Mucosa of rectum (tissue), 2 donors: ENCODE data around the gene TBC1D4.
"Not testable (repeated sequence)": the region's sequence is repeated elsewhere in the genome, so short reads cannot be mapped to it uniquely, and the experiment has no call there.

Experiments used
- H3K27ac ChIP-seq, 2 donors: one replicate each; pipeline ENCODE4 v1.7.0; 2013; ENCODE audit warnings: inconsistent platforms in 2 of 2, low read depth in 2 of 2, low read length in 2 of 2
- H3K27me3 ChIP-seq, 2 donors: one replicate each; pipeline ENCODE4 v1.7.0; 2013; ENCODE audit warnings: low read length in 2 of 2; ENCODE audit not compliant: control insufficient read depth in 2 of 2, insufficient read depth in 2 of 2
- H3K36me3 ChIP-seq, 2 donors: one replicate each; pipeline ENCODE4 v1.7.0; 2013; ENCODE audit warnings: low read length in 2 of 2; ENCODE audit not compliant: control insufficient read depth in 2 of 2, insufficient read depth in 2 of 2
- H3K4me1 ChIP-seq, 2 donors: one replicate each; pipeline ENCODE4 v1.7.0; 2013; ENCODE audit warnings: low read length in 2 of 2, mild to moderate bottlenecking in 1 of 2; ENCODE audit not compliant: control insufficient read depth in 2 of 2, insufficient read depth in 2 of 2
- H3K4me3 ChIP-seq, 2 donors: one replicate each; pipeline ENCODE4 v1.7.0; 2013; ENCODE audit warnings: low read length in 2 of 2
- H3K9ac ChIP-seq, 2 donors: one replicate each; pipeline ENCODE4 v1.7.0; 2013; ENCODE audit warnings: low read length in 2 of 2, low read depth in 1 of 2, mild to moderate bottlenecking in 1 of 2
- H3K9me3 ChIP-seq, 2 donors: one replicate each; pipeline ENCODE4 v1.7.0; 2013; ENCODE audit warnings: low read length in 2 of 2; ENCODE audit not compliant: control insufficient read depth in 2 of 2
- donor health status: healthy.
- donor health status: Normal muscosa, but diverticular disease.

The TBC1D4 gene

DNA sequence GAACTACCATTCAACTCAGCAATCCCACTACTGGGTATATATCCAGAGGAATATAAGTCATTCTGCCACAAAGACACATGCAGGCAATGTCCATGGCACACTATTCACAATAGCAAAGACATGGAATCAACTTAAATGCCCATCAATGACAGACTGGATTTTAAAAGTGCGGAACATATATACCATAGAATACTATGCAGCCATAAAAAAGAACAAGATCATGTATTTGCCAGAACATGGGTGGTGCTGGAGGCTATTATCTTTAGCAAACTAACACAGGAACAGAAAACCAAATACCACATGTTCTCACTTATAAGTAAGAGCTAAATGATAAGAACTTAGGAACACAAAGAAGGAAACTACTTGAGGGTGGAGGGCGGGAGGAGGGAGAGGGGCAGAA is 47.8 kb downstream of the TBC1D4 start:
- H3K27ac ChIP-seq, H3K36me3 ChIP-seq, H3K9ac ChIP-seq, H3K4me3 ChIP-seq, H3K27me3 ChIP-seq, H3K4me1 ChIP-seq, H3K9me3 ChIP-seq: not testable (repeated sequence)

DNA sequence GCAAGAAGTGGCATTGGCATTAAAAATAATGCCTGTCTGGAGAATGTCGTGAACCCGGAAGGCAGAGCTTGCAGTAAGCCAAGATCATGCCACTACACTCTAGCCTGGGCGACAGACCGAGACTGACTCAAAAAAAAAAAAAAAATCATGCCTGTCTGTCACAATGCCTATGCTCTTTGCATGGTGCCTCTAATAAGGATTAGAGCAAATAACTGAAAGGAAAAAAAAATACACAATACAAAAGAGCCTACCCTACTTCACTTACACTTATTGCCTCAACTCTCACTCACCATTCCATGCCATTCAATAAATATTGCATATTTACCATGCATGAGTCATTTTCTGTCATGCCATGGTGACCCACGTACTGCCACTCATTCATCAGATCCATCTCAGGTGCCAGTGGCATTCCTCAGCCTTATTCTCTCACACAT is 49.1 kb downstream of the TBC1D4 start:
- H3K27ac ChIP-seq, result no peak overlapping the region
- H3K9ac ChIP-seq, result no peak overlapping the region
- no peaks in the 10 kb centered on the region for H3K27me3 ChIP-seq
- H3K4me1 ChIP-seq, result peaks cover 0 to 6% of the 10 kb centered on the region in 2 donors
- no peaks in the 10 kb centered on the region for H3K36me3 ChIP-seq
- no peak overlapping the region for H3K4me3 ChIP-seq
- no peaks in the 10 kb centered on the region for H3K9me3 ChIP-seq

DNA sequence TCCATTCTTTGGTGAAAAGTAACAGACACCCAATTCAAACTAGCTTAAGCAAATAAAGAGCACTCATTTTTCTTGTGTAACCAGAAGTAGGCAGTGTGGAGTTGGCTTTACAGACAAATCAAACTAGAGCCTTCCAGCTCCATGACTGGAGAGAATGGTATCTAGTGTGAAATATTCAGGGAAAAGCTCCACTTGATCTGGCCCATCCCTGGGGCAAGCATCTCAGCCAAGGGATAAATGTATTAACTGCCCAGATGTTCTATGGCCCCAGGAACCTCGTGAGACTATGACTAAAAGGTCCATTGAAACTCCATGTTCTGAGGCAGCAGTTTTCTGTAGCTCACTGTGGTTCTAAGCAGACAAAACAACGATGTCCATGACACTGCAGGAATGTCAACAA is 49.9 kb downstream of the TBC1D4 start:
- Histone ChIP-seq H3K36me3 (no peaks in the 10 kb centered on the region), H3K9ac (no peak overlapping the region), H3K4me1 (peaks cover 0 to 6% of the 10 kb centered on the region in 2 donors), H3K4me3 (no peak overlapping the region), H3K27me3 (no peaks in the 10 kb centered on the region), H3K9me3 (no peaks in the 10 kb centered on the region), H3K27ac (no peak overlapping the region)

DNA sequence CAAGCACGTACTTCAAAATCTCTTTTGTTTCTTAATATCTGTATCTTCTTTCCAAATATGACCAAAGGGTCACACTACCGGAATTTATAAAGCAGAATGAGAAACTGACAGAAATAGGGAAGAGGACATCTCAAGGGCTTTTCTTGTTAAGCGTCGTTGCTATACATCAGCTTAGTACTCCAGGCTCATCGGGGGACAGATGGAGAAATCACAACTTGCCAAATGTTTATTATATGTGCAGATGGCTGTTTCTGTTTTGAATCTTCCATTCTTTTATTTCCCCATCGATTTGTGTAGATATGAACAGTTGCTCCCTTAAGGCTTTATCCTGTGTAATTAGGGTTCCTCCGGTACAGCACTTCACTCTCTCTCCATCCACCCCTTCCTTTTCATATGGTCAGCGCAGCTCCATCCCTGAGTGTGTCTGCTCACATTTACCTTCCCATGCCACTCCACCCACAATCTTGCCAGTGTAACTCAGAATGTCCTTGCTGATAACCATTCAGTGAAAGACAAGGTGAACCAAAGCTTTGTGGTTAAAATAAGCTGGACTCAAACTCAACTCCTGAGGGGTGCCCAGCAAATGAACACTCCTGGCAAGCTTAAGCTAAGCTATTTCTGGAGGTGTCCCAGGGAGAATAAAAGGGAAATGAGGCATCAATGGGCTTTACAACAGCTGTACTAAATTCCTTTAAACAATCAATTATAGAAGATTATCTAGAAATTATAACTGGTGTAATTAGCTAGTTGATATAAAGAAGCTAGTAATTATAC is 51.3 kb downstream of the TBC1D4 start:
- H3K36me3 ChIP-seq, result no peaks in the 10 kb centered on the region
- no peaks in the 10 kb centered on the region for H3K27me3 ChIP-seq
- H3K9me3 ChIP-seq, result no peaks in the 10 kb centered on the region
- no peak overlapping the region for H3K9ac ChIP-seq
- H3K4me3 ChIP-seq, result no peak overlapping the region
- H3K4me1 ChIP-seq, result peaks cover 0 to 6% of the 10 kb centered on the region in 2 donors
- H3K27ac ChIP-seq, result no peak overlapping the region

DNA sequence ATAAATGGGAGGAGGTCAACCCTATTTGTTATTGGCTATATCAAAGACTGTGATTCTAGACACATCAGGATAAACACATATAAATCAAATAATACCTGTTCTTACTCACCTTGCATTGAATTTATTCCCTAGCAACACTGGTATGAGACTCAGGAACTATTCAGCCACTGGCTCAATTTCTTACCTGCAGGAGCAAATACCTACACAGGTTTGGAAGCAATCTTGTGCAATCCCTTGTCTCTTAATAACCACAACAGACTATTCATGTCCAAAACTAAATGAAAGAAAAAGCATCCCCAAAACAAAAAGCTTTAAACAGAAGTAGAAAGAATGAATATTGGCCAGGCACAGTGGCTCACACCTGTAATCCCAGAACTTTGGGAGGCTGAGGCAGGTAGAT is 55.5 kb downstream of the TBC1D4 start:
- no peaks in the 10 kb centered on the region for H3K4me1 ChIP-seq
- no peak overlapping the region for H3K9ac ChIP-seq
- H3K27me3 ChIP-seq, result no peaks in the 10 kb centered on the region
- H3K4me3 ChIP-seq, result no peak overlapping the region
- no peaks in the 10 kb centered on the region for H3K9me3 ChIP-seq
- no peaks in the 10 kb centered on the region for H3K36me3 ChIP-seq
- no peak overlapping the region for H3K27ac ChIP-seq

DNA sequence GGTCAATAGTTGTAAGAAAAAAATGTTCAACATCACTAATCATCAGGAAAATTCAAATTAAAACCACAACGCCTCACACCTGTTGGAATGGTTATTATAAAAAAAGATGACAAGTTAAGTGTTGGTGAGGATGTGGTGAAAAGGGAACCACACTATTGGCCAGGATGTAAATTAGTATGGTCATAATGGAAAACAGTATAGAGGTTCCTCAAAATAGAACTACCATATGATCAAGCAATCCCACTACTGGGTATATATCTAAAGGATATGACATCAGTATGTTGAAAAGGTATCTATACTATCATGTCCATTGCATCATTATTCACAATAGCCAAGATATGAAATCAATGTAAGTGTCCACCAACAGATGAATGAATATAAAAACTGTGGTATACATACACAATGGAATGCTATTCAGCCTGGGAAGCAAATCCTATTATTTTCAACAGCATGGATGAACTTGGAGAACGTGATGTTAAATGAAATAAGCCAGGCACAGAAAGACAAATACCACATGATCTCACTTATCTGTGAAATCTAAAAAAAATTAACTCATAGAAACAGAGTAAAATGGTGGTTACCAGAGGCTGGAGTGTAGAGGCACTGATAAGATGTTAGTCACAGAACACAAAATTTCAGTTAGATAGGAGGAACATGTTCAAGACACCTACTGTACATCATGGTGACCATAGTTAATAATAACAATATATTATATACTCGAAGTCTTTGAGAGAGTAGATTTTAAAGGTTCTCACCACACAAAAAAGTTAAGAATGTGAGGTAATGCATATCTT is 56.6 kb downstream of the TBC1D4 start:
- Histone ChIP-seq H3K27me3 (no peaks in the 10 kb centered on the region), H3K36me3 (no peaks in the 10 kb centered on the region), H3K4me3 (no peak overlapping the region), H3K27ac (no peak overlapping the region), H3K4me1 (no peaks in the 10 kb centered on the region), H3K9me3 (no peaks in the 10 kb centered on the region), H3K9ac (no peak overlapping the region)

DNA sequence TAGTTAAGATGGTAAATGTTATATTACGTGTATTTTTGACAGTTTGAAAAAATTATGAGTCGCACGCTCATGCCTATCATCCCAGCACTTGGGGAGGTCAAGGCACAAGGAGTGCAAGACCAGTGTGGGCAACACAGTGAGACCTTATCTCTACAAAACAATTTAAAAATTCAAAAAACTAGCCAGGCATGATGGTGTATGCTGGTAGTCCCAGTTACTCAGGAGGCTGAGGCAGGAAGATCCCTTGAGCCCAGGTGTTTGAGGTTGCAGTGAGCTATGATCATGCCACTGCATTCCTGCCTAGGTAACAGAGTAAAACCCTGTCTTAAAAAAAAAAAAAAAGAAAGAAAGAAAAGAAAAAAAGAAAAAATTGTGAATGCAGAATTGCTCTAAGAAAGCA is 58.0 kb downstream of the TBC1D4 start:
- H3K4me3 ChIP-seq, result no peak overlapping the region
- no peaks in the 10 kb centered on the region for H3K36me3 ChIP-seq
- H3K27ac ChIP-seq, result no peak overlapping the region
- no peaks in the 10 kb centered on the region for H3K9me3 ChIP-seq
- no peaks in the 10 kb centered on the region for H3K4me1 ChIP-seq
- no peaks in the 10 kb centered on the region for H3K27me3 ChIP-seq
- no peak overlapping the region for H3K9ac ChIP-seq

DNA sequence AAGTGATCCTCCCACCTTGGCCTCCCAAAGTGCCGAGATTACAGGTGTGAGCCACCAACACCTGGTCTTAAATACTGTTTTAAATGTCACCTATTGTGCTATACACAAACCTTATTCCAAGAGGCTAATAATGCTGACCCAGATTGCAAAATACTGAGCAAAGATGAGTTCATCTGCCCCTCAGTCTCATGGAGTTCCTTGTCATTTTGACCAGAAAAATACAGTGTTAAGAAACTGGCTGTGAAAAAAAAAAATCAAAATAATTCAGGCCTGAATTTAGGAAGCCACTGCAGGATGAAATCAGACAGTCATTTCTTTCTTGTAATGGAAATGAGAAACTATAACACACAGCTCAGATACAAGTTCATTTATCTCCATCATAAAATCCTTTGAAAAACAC is 59.9 kb downstream of the TBC1D4 start:
- Histone ChIP-seq H3K27ac (no peak overlapping the region), H3K9me3 (no peaks in the 10 kb centered on the region), H3K4me1 (no peaks in the 10 kb centered on the region), H3K4me3 (no peak overlapping the region), H3K36me3 (no peaks in the 10 kb centered on the region), H3K27me3 (no peaks in the 10 kb centered on the region), H3K9ac (no peak overlapping the region)

DNA sequence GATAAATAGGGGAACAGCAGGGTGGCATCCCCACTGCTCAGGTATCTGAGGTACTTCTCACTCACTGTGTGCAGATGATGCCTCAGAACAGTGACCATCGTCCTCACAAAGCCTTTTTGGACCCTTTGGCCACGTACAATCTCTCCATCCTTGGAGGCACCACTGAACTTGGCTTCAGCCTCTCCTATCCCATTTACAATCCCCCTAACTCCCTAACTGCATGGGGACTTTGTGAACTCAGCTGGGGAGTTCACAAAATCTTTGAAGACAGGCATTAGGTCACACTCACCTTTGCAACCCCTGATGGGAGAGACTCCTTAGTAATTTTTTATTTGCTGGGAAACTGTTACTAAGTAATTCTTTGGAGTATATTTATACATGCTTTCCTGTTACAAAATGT is 60.8 kb downstream of the TBC1D4 start:
- no peaks in the 10 kb centered on the region for H3K4me1 ChIP-seq

DNA sequence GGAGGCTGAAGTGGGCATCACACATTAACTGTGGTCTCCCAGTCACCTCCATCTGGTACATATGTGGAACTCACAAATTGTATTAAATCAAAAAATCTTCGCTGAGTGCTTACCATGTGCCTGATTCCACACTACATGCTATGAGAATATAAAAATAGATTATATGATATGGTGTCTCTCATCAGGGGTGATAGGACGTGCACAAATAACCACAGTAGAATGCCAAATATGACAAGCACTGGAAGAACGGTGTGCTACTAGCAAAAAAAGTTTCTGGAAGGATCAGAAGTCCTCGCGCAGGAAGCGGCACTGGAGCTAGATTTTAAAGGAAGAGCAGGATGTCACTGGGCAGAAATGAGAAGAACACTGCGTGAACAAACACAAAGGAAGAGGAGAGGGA is 62.3 kb downstream of the TBC1D4 start:
- Histone ChIP-seq H3K4me1 (no peaks in the 10 kb centered on the region), H3K27ac (no peak overlapping the region)

More for the DNA sequence above, 60.8 kb downstream of the TBC1D4 start:
- Histone ChIP-seq H3K9ac (no peak overlapping the region), H3K27me3 (no peaks in the 10 kb centered on the region), H3K27ac (no peak overlapping the region), H3K9me3 (no peaks in the 10 kb centered on the region), H3K4me3 (no peak overlapping the region), H3K36me3 (no peaks in the 10 kb centered on the region)

More for the DNA sequence above, 62.3 kb downstream of the TBC1D4 start:
- Histone ChIP-seq H3K9me3 (no peaks in the 10 kb centered on the region), H3K4me3 (no peak overlapping the region), H3K9ac (no peak overlapping the region), H3K36me3 (no peaks in the 10 kb centered on the region), H3K27me3 (no peaks in the 10 kb centered on the region)
